GM21723 (cell line): ENCODE data around the gene AP4B1.
"Not testable (repeated sequence)": the region's sequence is repeated elsewhere in the genome, so short reads cannot be mapped to it uniquely, and the experiment has no call there.

Experiments used
- ATAC-seq: cut with Tn5 transposase; IDR thresholded peaks from one replicate; pipeline ENCODE4 v1.9.1; 2021; ENCODE audit warnings: mild to moderate bottlenecking, moderate library complexity; ENCODE audit not compliant: unreplicated experiment

AP4B1 gene

DNA sequence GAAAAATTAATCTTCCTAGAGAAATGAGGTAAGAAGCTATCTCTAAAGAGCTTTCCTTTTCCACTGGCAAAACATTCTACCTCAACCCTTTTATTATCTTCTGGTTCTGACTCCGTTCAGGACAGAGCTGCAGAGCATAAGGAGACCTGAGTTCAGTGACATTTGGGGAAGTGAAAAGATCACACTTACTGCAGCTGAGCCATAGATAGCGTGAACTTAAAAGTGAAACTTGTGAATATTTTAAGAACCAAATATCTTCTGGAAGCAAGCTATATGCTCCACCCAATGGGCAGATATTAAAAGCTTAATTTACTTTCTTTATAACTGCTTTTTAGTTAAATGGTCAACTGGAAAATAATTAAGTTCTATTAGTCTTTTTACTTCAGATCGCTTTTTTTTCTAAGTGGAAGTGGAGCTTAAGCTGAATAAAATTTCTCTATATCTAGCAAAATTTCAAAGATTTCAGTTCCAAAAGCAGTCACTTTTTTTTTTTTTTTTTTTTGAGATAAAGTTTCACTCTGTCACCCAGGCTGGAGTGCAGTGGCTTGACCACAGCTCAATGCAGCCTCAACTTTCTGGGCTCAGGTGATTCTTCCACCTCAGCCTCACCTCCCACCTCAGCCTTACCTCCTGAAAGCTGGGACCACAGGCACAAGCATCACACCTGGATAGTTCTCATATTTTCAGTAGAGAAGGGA is 45.0 kb downstream of the AP4B1 start:
- peak; percentile 87 for ATAC-seq

DNA sequence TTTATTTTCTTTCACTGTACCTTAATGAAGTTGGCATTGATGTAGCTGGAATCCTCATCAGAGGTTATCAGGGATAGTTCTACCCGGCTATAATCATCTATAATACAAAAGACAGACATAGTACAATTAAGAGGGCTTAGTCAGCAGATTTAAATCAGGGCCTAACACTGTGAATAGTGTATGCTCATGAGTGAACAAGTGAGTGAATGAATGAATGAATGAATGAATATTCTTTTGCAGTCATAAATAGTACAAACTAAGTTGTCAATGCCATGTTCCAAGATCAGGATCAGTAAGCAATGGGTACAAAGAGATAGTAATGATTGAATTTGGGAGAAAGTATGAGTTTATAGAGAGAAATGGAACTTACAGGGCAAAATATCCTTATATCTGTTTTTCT is 45.6 kb downstream of the AP4B1 start:
- ATAC-seq, result no peak

DNA sequence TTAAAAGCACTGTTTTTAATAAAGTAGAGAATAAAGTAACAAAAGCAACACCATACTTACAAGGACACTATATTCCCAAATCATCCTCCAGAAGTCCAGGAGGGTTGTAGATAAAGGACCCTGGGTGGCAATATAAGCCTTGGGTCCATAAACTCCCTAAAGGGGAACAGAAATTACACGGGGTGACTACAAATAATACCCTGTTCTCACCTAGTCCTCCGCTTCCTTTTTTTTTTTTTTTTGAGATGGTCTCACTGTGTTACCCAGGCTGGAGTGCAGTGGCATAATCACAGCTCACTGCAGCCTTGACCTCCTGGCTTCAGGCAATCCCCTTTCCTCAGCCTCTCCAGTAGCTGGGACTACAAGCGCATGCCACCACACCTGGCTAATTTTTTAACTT is 46.2 kb downstream of the AP4B1 start:
- ATAC-seq, result peak; percentile 48

- ATAC-seq, result no peak
Observed at GRCh38 chr1:113857776-113858175, 46.8 kb downstream of the AP4B1 start.

DNA sequence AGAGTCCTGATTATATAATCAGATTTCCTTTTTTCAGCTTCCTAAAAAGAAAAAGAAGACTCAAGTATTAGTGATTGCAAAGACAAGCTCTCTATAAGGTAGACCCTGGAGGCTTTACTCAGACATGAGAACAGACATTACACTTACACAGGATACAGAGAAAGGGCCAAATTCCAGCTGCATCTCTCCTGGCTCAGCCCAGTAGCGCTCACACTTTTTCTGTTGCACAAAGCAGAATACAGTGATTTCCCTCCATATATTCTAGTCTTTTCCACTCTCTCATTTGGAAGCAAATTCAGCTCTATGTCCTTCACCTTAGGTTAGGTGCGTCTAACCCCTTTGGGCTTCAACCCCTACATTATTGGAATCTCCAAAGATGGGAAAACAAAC is 48.2 kb downstream of the AP4B1 start:
- ATAC-seq, result no peak

DNA sequence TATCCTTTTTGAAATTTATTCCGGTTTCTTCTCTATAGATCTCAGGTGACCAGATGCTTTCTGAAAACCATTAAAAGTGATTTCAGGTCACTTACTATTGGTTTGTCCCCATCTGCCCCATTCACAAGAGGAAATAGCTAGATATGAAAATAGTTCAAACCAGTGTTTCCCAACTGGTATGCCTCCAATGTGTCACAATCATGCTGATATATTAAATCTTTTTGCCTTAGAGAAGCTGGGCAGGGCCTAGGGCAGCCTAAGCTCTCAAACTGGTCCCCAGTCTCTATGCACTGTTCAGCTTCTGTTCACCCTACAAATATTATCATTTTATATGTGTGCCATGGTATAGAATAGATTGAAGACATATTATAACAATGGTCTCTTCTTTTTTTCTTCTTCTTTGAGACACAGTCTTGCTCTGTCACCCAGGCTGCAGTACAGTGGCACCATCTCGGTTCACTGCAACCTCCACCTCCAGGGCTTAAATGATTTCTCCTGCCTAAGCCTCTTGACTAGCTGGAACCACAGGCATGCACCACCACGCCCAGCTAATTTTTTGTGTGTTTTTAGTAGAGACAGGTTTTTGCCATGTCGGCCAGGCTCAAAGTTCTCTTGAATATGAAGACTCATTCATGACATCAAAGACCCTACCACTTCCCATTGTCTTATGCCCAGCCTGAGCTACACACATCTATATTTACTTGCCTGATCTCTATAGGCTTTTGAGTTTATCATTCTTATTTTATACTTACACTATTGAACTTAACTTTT is 48.8 kb downstream of the AP4B1 start:
- no peak for ATAC-seq

DNA sequence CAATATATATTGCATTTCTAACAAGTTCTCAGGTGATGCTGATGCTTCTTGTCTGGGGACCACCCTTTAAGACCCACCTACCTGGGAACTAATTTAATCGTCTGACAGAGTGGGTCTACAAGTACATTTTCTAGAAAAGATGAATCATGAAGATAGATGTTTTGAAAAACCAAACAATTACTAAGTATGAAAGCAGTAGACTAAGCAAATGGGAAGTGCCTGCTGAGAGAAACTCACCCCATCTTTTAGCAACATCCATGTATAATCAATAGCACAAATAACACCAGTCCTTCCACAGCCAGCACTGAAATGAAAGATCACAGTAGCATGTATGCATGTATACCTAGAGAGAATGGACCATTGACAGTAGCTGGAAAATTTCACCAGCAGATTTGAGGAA is 50.4 kb downstream of the AP4B1 start:
- no peak for ATAC-seq

GRCh38 chr1:113852694-113853093 is 51.9 kb downstream of the AP4B1 start:
- not testable (repeated sequence) for ATAC-seq

DNA sequence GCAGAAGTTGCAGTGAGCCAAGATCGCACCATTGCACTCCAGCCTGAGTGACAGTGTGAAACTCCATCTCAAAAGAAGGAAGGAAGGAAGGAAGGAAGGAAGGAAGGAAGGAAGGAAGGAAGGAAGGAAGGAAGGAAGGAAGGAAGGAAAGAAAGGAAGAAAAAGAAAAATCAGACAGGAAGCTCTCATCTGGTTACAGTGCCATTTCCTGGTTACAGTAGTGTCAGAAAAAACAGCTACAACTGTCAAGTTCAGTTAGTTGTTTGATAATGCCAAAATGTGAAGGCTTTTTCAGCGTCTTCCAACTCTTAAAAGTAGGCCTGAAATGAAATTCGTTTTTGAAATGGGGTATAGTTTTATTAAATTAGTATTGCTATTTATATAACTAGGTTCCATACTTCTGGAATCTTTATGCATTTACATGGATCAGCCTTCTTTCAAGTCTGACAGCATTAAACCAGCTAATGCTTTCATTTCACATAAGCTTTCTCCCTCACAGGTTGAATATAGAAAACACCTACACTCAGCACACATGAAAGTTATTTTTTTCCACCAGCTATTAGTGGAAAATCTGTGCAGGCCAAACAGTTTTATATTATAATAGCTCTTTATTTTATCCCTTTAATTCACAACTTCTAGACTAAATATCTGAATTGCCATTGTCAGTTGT is 54.3 kb downstream of the AP4B1 start:
- no peak for ATAC-seq

GRCh38 chr1:113849072-113849471 is 55.5 kb downstream of the AP4B1 start:
- no peak for ATAC-seq

GRCh38 chr1:113846391-113847035 is 58.1 kb downstream of the AP4B1 start:
- no peak for ATAC-seq
